Measurements from ENCODE around the gene PACSIN2.

The PACSIN2 gene

DNA sequence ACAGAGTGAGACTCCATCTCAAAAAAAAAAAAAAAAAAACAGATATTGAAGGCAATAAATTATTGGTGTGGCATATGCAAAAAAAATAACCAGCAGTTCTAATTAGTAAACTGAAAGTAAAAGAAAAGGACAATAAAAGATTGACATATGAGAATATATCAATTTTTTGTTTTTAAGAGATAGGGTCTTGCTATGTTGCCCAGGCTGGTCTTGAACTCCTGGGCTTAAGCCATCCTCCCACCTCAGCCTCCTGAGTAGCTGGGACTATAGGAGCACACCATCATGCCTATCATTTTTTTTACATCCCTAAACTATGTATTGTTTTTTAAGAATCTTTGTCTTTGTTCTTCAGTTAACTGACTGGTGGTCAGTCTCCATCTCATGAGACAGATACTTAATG lies 31.5 kb downstream of the PACSIN2 start:
- Histone ChIP-seq H3K9me3 (no peaks in the 10 kb centered on the region), H3K4me3 (no peak overlapping the region), H3K36me3 (no peaks in the 10 kb centered on the region), H3K27ac (no peak overlapping the region), H3K27me3 (no peaks in the 10 kb centered on the region), H3K4me1 (peaks cover 0 to 42% (median 27%) of the 10 kb centered on the region in 4 donors)
- TF ChIP-seq, protein P1, sequence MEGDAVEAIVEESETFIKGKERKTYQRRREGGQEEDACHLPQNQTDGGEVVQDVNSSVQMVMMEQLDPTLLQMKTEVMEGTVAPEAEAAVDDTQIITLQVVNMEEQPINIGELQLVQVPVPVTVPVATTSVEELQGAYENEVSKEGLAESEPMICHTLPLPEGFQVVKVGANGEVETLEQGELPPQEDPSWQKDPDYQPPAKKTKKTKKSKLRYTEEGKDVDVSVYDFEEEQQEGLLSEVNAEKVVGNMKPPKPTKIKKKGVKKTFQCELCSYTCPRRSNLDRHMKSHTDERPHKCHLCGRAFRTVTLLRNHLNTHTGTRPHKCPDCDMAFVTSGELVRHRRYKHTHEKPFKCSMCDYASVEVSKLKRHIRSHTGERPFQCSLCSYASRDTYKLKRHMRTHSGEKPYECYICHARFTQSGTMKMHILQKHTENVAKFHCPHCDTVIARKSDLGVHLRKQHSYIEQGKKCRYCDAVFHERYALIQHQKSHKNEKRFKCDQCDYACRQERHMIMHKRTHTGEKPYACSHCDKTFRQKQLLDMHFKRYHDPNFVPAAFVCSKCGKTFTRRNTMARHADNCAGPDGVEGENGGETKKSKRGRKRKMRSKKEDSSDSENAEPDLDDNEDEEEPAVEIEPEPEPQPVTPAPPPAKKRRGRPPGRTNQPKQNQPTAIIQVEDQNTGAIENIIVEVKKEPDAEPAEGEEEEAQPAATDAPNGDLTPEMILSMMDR (IDR thresholded peaks at IDR 0.05) = no peak
- intact Hi-C loops (cut with DNase I; ENCODE audit: low total_unique reads) = no loop called here
- no peak for DNase-seq

DNA sequence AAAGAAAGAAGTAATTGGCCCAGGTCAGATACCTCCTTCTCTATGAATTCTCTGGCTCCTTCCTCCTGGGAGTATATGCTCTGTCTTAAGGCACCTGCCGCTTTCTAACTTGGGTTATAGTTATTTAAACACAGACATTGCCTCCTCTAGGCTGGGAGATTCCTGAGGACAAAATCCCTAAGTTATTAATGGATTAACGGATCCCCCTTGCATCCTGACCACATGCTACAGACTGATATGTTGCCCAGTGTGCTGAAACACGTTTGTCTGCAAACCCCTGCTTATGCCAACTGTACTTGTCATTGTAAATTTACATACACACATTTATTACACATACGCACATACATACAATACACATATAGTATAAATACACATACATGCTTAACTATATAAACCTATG lies 35.3 kb downstream of the PACSIN2 start:
- Histone ChIP-seq H3K27me3 (no peaks in the 10 kb centered on the region), H3K9me3 (no peaks in the 10 kb centered on the region), H3K27ac (no peak overlapping the region), H3K36me3 (no peaks in the 10 kb centered on the region), H3K4me3 (no peak overlapping the region), H3K4me1 (peaks cover 0 to 40% (median 31%) of the 10 kb centered on the region in 4 donors)
- no peak for DNase-seq
- intact Hi-C loops (cut with DNase I; ENCODE audit: low total_unique reads) = loop anchor here (10.0 kb wide), 1 partner anchor 55 kb away; no protein-coding TSS in a partner anchor
- TF ChIP-seq, protein P1 (IDR thresholded peaks at IDR 0.05) = no peak

DNA sequence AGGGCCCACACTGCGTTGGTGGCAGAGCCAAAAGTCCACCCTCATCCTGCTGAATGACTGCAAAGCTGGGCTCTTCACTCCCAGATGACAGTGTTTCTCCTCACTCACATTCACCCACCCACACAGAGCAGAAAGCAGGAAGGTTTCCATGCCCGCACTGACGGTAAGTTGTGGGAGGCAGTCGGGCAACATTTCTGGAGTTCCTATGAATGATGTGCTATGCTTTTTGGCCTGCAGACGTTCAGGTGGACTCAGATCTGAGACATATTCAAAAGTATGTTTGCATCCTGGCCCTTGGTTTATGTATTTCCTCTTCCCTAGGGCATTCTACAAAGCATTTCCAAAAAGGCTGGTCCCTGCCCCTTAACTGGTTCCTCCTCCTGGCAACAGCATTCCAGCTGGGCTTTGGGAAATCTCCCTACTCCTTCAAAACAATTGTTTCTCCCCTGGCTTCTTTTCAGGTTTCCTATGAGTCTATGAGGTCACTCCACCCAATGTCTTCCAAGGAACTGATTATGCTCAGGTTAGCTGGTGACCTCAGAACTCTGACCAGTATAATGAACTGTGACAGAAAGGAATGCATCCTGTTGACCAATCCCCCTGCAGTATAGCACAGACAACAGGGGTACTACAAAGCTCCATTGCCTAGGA lies 36.4 kb downstream of the PACSIN2 start:
- TF ChIP-seq, protein P1 (IDR thresholded peaks at IDR 0.05) = no peak
- Histone ChIP-seq H3K36me3 (no peaks in the 10 kb centered on the region), H3K27ac (peak overlapping the region; percentile 21 to 40), H3K27me3 (no peaks in the 10 kb centered on the region), H3K9me3 (no peaks in the 10 kb centered on the region), H3K4me3 (no peak overlapping the region), H3K4me1 (peaks cover 0 to 50% (median 37%) of the 10 kb centered on the region in 4 donors)
- intact Hi-C loops (cut with DNase I; ENCODE audit: low total_unique reads) = loop anchor here (10.0 kb wide), 1 partner anchor 56 kb away; no protein-coding TSS in a partner anchor
- DNase-seq = no peak

DNA sequence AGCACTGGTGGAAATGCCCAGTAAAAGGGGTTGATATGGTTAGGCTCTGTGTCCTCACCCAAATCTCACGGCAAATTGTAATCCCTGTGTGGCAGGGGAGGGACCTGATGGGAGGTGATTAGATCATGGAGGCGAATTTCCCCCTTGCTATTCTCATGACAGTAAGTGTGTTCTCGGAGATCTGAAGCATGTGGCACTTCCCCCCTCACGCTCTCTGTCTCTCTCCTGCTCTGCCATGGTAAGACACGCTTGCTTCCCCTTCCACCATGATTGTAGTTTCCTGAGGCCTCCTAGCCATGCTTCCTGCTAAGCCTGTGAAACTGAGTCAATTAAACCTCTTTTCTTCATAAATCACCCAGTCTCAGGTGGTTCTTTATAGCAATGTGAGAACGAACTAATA lies 37.4 kb downstream of the PACSIN2 start:
- Histone ChIP-seq H3K27ac (no peak overlapping the region), H3K4me1 (peaks cover 0 to 60% (median 47%) of the 10 kb centered on the region in 4 donors), H3K27me3 (no peaks in the 10 kb centered on the region), H3K4me3 (no peak overlapping the region), H3K36me3 (no peaks in the 10 kb centered on the region), H3K9me3 (no peaks in the 10 kb centered on the region)
- TF ChIP-seq, protein P1 (IDR thresholded peaks at IDR 0.05) = no peak
- intact Hi-C loops (cut with DNase I; ENCODE audit: low total_unique reads) = loop anchor here (10.0 kb wide), 1 partner anchor 57 kb away; no protein-coding TSS in a partner anchor
- peak in 1 of 2 donors; percentile 59 for DNase-seq

- H3K4me1 ChIP-seq = peaks cover 0 to 65% (median 49%) of the 10 kb centered on the region in 4 donors
- no peaks in the 10 kb centered on the region for H3K9me3 ChIP-seq
- H3K4me3 ChIP-seq = no peak overlapping the region
- TF ChIP-seq, protein P1 (IDR thresholded peaks at IDR 0.05) = no peak
- DNase-seq = peak in 1 of 2 donors; percentile 31
- H3K36me3 ChIP-seq = no peaks in the 10 kb centered on the region
- H3K27ac ChIP-seq = no peak overlapping the region
- intact Hi-C loops (cut with DNase I; ENCODE audit: low total_unique reads) = loop anchor here (10.0 kb wide), 1 partner anchor 58 kb away; no protein-coding TSS in a partner anchor
- H3K27me3 ChIP-seq = no peaks in the 10 kb centered on the region
These were observed 38.6 kb downstream of the PACSIN2 start for GRCh38 chr22:42976217-42976933.
